Neural cell (in vitro differentiated cells): Measurements from ENCODE around the gene FMN2.

Experiments
- EP300 ChIP-seq: fragments of 450-650 bp; conservative IDR thresholded peaks from 2 replicates; pipeline ENCODE4 v1.6.1; 2014; ENCODE audit warnings: antibody characterized with exemption, mild to moderate bottlenecking, moderate library complexity; ENCODE audit not compliant: poor library complexity, severe bottlenecking
- EZH2 ChIP-seq: fragments of 200-600, 300-800 bp; shearing (Covaris generic), sonication (generic); IDR thresholded peaks from 2 replicates; pipeline ENCODE4 v1.6.1; 2014; ENCODE audit warnings: antibody characterized with exemption, low read length, borderline replicate concordance, mild to moderate bottlenecking; ENCODE audit not compliant: insufficient read depth, poor library complexity, severe bottlenecking
- MXI1 ChIP-seq: fragments of 450-650 bp; conservative IDR thresholded peaks from 2 replicates; pipeline ENCODE4 v1.6.1; 2014; ENCODE audit warnings: antibody characterized with exemption, mild to moderate bottlenecking; ENCODE audit not compliant: poor library complexity, severe bottlenecking
- POLR2AphosphoS5 ChIP-seq: IDR thresholded peaks from 2 replicates; pipeline ENCODE4 v1.6.1; 2012
- SMC3 ChIP-seq: fragments of 450-650 bp; conservative IDR thresholded peaks from 2 replicates; pipeline ENCODE4 v1.6.1; 2014; ENCODE audit warnings: antibody characterized with exemption, mild to moderate bottlenecking, moderate library complexity; ENCODE audit not compliant: poor library complexity
- TAF1 ChIP-seq: IDR thresholded peaks from 2 replicates; pipeline ENCODE4 v1.6.1; 2012; ENCODE audit warnings: low read depth
- TF ChIP-seq, protein P1 (sequence below): fragments of 450-650 bp; IDR thresholded peaks from 2 replicates; pipeline ENCODE4 v1.5.1; 2014; ENCODE audit warnings: antibody characterized with exemption, mild to moderate bottlenecking, moderate library complexity; ENCODE audit not compliant: poor library complexity, severe bottlenecking
- TF ChIP-seq, protein P2 (sequence below): IDR thresholded peaks from 2 replicates; pipeline ENCODE4 v1.6.1; 2012; ENCODE audit warnings: borderline replicate concordance

DNA sequence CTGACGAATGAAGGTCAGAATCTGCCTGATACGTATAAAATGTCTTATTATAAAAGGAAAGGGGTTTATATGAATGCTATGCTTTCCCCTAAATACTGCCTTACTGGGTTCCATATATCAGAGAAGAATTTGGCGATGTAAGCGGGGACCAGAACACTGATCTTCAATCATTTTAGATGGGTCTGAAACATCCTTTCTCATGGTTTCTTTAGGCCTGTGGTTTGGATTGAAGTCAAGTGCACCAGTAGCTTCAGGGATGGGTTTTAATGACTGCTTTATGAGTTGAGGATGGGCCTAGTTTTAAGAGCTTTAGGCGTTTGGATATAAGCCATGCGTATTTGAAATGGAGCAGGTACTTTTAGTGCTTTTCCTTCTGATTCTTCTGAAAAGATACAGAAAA is 6.9 kb downstream of the FMN2 start:
- TF ChIP-seq, protein P1, sequence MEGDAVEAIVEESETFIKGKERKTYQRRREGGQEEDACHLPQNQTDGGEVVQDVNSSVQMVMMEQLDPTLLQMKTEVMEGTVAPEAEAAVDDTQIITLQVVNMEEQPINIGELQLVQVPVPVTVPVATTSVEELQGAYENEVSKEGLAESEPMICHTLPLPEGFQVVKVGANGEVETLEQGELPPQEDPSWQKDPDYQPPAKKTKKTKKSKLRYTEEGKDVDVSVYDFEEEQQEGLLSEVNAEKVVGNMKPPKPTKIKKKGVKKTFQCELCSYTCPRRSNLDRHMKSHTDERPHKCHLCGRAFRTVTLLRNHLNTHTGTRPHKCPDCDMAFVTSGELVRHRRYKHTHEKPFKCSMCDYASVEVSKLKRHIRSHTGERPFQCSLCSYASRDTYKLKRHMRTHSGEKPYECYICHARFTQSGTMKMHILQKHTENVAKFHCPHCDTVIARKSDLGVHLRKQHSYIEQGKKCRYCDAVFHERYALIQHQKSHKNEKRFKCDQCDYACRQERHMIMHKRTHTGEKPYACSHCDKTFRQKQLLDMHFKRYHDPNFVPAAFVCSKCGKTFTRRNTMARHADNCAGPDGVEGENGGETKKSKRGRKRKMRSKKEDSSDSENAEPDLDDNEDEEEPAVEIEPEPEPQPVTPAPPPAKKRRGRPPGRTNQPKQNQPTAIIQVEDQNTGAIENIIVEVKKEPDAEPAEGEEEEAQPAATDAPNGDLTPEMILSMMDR: no peak
- TF ChIP-seq EP300 (no peak), MXI1 (no peak), TAF1 (no peak), POLR2AphosphoS5 (no peak), EZH2 (no peak), SMC3 (no peak)
- TF ChIP-seq, protein P2, sequence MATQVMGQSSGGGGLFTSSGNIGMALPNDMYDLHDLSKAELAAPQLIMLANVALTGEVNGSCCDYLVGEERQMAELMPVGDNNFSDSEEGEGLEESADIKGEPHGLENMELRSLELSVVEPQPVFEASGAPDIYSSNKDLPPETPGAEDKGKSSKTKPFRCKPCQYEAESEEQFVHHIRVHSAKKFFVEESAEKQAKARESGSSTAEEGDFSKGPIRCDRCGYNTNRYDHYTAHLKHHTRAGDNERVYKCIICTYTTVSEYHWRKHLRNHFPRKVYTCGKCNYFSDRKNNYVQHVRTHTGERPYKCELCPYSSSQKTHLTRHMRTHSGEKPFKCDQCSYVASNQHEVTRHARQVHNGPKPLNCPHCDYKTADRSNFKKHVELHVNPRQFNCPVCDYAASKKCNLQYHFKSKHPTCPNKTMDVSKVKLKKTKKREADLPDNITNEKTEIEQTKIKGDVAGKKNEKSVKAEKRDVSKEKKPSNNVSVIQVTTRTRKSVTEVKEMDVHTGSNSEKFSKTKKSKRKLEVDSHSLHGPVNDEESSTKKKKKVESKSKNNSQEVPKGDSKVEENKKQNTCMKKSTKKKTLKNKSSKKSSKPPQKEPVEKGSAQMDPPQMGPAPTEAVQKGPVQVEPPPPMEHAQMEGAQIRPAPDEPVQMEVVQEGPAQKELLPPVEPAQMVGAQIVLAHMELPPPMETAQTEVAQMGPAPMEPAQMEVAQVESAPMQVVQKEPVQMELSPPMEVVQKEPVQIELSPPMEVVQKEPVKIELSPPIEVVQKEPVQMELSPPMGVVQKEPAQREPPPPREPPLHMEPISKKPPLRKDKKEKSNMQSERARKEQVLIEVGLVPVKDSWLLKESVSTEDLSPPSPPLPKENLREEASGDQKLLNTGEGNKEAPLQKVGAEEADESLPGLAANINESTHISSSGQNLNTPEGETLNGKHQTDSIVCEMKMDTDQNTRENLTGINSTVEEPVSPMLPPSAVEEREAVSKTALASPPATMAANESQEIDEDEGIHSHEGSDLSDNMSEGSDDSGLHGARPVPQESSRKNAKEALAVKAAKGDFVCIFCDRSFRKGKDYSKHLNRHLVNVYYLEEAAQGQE: no peak
